GM18499 (cell line): ENCODE measurements around the gene ZSCAN5C.

Experiments
- ATAC-seq: cut with Tn5 transposase; IDR thresholded peaks from one replicate; pipeline ENCODE4 v1.9.1; 2021; ENCODE audit warnings: moderate number of reproducible peaks; ENCODE audit not compliant: insufficient read depth, unreplicated experiment

ZSCAN5C gene

GRCh38 chr19:56258272-56258671, 56.2 kb downstream of the ZSCAN5C start:
- no peak for ATAC-seq
